NCI-H2029 treated with DMSO at 0.1 percent for 48 hours (cell line): ENCODE measurements around the gene NDUFA7.
"Not testable (repeated sequence)": the region's sequence is repeated elsewhere in the genome, so short reads cannot be mapped to it uniquely, and the experiment has no call there.

ENCODE experiments used
- DNase-seq: peaks from one replicate; lab custom pipeline; 2025; lab: John Stamatoyannopoulos, UW

Gene NDUFA7

GRCh38 chr19:8264248-8264647 is 56.9 kb downstream of the NDUFA7 start:
- not testable (repeated sequence) for DNase-seq

GRCh38 chr19:8262431-8262830 is 58.7 kb downstream of the NDUFA7 start:
- no peak for DNase-seq

GRCh38 chr19:8261881-8262280 is 59.3 kb downstream of the NDUFA7 start:
- no peak for DNase-seq

GRCh38 chr19:8261347-8261746 is 59.8 kb downstream of the NDUFA7 start:
- no peak for DNase-seq
